ENCODE data around the gene PLCL1. TPM values are rescaled to one million over a fixed set of nuclear protein-coding genes. Genes with fewer than 3 reads are reported as not detected.

PLCL1 gene
- total RNA-seq, 1 donor from 2014 or later = 0.50 TPM

- Mint-ChIP-seq H3K9me3 (ENCODE audit: low read depth) (no peaks in the 10 kb centered on the region), H3K4me1 (ENCODE audit: low read depth) (no peaks in the 10 kb centered on the region), H3K36me3 (ENCODE audit: low read depth) (no peaks in the 10 kb centered on the region), H3K27ac (ENCODE audit: unreplicated experiment) (no peak overlapping the region), H3K4me3 (ENCODE audit: unreplicated experiment) (no peak overlapping the region), H3K27me3 (ENCODE audit: low read depth) (peaks cover 37% of the 10 kb centered on the region)
- TF ChIP-seq CTCF (IDR thresholded peaks at IDR 0.05) = no peak
- no peak for DNase-seq (ENCODE audit: low spot score)
Measured at GRCh38 chr2:198060277-198060676, 255.9 kb downstream of the PLCL1 start.

- no peak overlapping the region for H3K27ac Mint-ChIP-seq (ENCODE audit: unreplicated experiment)
- no peak for DNase-seq (ENCODE audit: low spot score)
- no peaks in the 10 kb centered on the region for H3K9me3 Mint-ChIP-seq (ENCODE audit: low read depth)
- TF ChIP-seq CTCF (IDR thresholded peaks at IDR 0.05) = no peak
- H3K4me1 Mint-ChIP-seq (ENCODE audit: low read depth) = no peaks in the 10 kb centered on the region
- H3K4me3 Mint-ChIP-seq (ENCODE audit: unreplicated experiment) = no peak overlapping the region
- no peaks in the 10 kb centered on the region for H3K36me3 Mint-ChIP-seq (ENCODE audit: low read depth)
- H3K27me3 Mint-ChIP-seq (ENCODE audit: low read depth) = peaks cover 43% of the 10 kb centered on the region
Measured at GRCh38 chr2:198062826-198063225, 258.4 kb downstream of the PLCL1 start.

GRCh38 chr2:198063242-198063641, 258.8 kb downstream of the PLCL1 start:
- Mint-ChIP-seq H3K27me3 (ENCODE audit: low read depth) (peaks cover 43% of the 10 kb centered on the region), H3K27ac (ENCODE audit: unreplicated experiment) (no peak overlapping the region), H3K36me3 (ENCODE audit: low read depth) (no peaks in the 10 kb centered on the region), H3K9me3 (ENCODE audit: low read depth) (no peaks in the 10 kb centered on the region), H3K4me1 (ENCODE audit: low read depth) (no peaks in the 10 kb centered on the region), H3K4me3 (ENCODE audit: unreplicated experiment) (no peak overlapping the region)
- TF ChIP-seq CTCF (IDR thresholded peaks at IDR 0.05) = no peak
- DNase-seq (ENCODE audit: low spot score) = no peak

- no peak overlapping the region for H3K27ac Mint-ChIP-seq (ENCODE audit: unreplicated experiment)
- DNase-seq (ENCODE audit: low spot score) = no peak
- H3K4me3 Mint-ChIP-seq (ENCODE audit: unreplicated experiment) = no peak overlapping the region
- H3K4me1 Mint-ChIP-seq (ENCODE audit: low read depth) = no peaks in the 10 kb centered on the region
- H3K9me3 Mint-ChIP-seq (ENCODE audit: low read depth) = no peaks in the 10 kb centered on the region
- peaks cover 36% of the 10 kb centered on the region for H3K27me3 Mint-ChIP-seq (ENCODE audit: low read depth)
- no peaks in the 10 kb centered on the region for H3K36me3 Mint-ChIP-seq (ENCODE audit: low read depth)
- TF ChIP-seq CTCF (IDR thresholded peaks at IDR 0.05) = no peak
Measured at GRCh38 chr2:198065322-198065721, 260.9 kb downstream of the PLCL1 start.

GRCh38 chr2:198066597-198066996, 262.2 kb downstream of the PLCL1 start:
- no peak for DNase-seq (ENCODE audit: low spot score)
- no peaks in the 10 kb centered on the region for H3K4me1 Mint-ChIP-seq (ENCODE audit: low read depth)
- no peak for TF ChIP-seq CTCF (IDR thresholded peaks at IDR 0.05)
- no peak overlapping the region for H3K4me3 Mint-ChIP-seq (ENCODE audit: unreplicated experiment)
- H3K9me3 Mint-ChIP-seq (ENCODE audit: low read depth) = no peaks in the 10 kb centered on the region
- no peaks in the 10 kb centered on the region for H3K36me3 Mint-ChIP-seq (ENCODE audit: low read depth)
- H3K27ac Mint-ChIP-seq (ENCODE audit: unreplicated experiment) = no peak overlapping the region
- peaks cover 31% of the 10 kb centered on the region for H3K27me3 Mint-ChIP-seq (ENCODE audit: low read depth)
